GM19397 (cell line): Measurements from ENCODE around the gene NCSTN.

Experiments used
- ATAC-seq: cut with Tn5 transposase; IDR thresholded peaks from one replicate; pipeline ENCODE4 v1.9.1; 2021; ENCODE audit warnings: mild to moderate bottlenecking, moderate library complexity; ENCODE audit not compliant: unreplicated experiment

NCSTN gene

DNA sequence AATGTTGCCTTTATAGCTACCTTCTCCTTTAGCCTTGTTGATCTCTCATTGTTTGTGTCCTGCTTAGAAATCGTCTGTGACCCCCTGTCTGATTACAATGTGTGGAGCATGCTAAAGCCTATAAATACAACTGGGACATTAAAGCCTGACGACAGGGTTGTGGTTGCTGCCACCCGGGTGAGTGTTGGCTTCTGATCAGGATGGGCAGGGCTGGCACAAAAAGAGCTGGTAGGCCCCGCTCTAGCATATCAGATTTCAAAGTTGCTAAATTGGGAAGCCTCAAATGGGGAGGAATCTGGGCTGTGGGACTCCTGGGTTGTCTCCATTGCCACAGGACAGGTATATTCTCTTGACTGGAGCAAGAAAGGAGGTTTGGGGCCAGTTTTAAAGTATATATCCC is 8.4 kb downstream of the NCSTN start:
- ATAC-seq, result no peak

DNA sequence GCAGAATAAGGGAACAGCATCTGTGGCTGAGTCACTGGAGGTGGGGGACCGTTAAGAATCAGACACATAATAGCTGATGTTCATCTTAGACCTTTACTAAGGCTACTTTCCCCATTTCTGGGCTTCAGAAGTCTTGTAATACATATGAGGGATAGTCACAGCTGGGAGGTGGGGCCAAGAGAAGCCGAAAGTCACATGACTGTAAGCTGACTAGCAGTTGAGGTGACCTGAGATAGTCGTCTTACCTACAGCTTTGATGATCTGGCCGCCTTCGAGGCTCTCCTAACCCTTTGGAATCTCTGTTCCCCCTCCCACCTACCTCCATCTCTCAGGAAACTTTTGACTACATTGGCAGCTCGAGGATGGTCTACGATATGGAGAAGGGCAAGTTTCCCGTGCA is 9.4 kb downstream of the NCSTN start:
- ATAC-seq, result no peak

DNA sequence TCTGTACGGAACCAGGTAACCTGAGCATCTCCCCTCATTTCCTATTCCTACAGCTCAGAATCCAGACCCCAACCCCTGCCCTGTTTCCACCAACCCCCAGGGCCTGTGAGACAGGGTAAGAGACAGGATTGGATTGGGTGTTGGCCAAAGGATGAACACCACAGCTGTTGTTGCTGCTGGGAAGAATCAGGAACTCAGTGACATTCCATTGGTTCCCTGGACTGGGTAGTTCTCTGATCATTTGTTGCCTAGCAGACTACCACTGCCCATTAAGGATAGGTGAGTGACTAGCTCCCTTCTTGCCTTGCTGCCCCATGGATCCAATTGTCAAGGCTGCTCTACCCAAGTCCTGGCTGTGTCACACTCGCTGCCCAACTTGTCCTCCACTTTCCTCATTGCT is 10.0 kb downstream of the NCSTN start:
- ATAC-seq, result no peak

DNA sequence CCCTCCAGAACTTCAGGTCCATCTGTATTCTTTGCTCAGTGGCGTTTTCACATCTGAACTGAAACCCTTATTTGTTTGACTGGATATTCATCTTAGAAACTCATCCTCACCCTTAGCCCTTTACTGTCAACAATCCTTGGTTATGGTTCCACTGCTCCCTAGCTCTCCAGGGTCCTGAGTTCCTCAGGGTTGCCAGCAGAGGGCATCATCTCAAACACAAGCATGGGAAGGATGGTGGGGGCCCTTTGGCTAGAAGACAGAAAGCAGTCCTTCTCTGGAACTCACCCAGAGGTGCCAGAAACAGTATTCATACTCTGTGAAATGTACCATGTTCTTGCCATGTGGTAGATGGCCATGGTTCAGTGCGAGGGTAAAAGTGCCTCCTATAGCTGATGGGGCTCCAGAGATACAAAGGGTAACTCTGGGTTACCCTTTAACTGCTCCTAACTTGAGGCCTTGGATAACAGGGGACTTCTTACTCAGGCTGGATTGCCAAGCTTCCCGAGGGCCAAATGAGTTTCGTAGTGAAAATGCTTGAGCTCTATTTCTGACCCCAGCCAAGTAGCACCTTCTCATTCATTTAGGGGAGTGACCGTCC is 11.3 kb downstream of the NCSTN start:
- ATAC-seq, result no peak

DNA sequence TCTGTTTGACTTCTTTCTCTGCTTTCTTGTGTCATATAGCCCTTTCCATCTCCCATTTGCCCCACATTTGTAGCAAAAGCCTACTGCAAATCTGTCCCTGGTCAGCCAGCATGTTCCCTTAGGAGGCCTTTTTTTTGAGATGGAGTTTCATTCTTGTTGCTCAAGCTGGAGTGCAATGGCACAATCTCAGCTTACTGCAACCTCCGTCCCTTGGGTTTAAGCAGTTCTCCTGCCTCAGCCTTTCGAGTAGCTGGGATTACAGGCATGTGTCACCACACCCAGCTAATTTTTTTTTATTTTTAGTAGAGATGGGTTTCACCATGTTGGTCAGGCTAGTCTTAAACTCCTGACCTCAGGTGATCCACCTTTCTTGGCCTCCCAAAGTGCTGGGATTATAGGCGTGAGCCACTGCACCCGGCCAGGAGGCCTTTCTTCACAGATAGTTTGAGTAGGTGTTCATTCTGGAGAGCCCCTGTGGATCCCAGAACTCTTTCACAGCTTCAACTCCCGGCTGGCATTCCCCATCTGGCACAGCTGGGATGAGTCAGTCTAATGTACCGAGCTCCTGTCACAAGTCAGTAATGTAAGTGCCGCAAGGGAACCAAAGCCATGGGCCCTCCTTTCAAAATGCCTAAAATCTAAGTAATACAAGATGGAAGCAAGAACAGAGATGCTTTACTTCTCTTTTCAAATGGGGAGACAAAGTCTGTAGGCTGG is 14.3 kb downstream of the NCSTN start:
- no peak for ATAC-seq

DNA sequence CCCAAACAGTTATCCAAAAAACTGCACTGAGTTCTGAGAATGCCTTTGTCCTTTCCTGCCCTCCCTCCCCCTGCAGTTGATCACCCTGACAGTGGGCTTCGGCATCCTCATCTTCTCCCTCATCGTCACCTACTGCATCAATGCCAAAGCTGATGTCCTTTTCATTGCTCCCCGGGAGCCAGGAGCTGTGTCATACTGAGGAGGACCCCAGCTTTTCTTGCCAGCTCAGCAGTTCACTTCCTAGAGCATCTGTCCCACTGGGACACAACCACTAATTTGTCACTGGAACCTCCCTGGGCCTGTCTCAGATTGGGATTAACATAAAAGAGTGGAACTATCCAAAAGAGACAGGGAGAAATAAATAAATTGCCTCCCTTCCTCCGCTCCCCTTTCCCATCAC is 14.9 kb downstream of the NCSTN start:
- no peak for ATAC-seq

DNA sequence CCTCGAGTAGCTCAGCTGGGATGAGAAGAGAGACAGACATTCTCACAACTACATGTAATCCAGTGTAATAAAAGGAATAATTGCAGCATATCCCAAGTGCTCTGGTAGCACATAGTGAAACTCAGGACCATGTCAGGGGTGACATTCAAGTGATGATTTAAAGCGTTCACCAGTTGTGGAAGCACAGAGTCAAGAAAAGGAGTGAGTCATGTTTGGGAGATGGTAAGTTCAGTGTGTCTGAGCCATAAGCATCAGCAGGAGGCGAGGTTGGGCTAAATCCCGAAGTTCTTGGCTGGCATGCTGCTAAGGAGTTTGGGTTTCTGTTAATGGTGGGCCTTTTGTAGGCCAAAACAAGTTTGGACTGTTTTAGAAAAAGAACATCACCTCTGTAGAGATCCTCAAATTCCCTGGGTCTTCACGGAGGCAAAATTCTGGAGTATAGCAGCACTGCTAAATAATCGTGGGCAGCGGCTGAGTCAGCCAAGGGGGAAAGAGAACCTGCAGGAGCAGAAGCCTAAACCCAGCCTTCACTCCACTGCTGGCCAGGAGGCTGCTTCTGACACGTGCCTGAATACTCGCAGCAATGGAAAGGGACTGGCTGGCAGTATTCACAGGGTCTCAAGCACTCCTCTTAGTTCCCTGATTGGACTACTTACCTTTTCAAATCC is 16.5 kb downstream of the NCSTN start:
- no peak for ATAC-seq

DNA sequence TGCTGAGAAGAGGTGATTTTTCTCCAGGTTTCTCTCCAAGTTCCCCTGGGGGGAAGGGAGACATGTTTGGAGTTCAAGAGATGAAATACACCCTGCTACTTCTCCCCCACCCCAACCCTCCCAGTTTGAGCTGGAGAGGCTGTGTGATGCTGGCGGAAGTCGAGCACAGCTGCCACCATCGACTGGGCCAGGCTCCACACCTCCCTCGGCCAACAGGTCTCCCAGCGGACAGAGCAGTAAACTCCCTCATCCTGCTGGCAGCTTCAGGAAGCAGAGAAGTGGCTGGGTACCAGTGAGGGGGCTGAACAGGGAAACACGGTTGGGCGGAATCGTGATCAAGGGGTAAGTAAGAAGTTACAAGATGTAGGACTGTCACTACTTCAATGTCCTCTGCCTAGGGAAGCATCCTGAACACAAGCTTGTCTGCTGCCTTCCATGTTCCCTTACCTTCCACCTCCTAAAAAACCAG is 17.1 kb downstream of the NCSTN start:
- ATAC-seq, result no peak

DNA sequence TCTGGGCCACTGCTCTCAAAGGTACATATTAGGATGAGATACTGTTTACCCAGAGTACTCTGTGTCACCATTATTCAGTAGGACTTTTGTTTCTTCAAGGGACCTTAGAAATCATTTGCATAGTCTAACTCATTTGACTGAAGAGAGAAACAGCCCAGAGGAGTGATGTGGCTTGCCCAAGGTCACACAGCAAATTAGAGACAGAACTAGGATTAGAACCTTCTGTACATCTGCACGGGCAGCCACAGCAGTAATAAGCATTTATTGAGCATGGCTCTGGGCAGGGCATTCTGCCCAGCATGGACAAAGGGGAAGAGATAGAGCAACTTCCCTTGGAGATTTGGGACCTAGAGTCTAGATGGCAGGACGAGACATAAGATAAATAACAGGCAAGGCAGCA is 18.0 kb downstream of the NCSTN start:
- ATAC-seq, result no peak

DNA sequence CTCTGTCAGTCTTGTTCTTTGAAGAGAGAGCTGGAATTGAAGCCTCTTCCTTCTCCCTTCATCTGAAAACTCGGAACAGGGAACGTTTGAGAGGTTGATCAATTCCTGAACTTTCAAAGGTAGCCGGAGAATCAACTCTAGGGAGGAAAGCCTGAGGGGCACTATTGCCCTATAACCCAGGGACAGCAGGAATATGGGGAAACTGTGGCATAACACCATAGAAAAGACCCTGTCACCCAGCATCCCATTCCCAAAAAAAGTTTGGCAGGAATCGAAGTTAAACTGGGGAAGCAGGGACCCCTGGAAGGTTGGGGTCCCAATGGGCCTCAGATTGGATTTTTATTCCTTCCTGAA is 18.6 kb downstream of the NCSTN start:
- no peak for ATAC-seq

DNA sequence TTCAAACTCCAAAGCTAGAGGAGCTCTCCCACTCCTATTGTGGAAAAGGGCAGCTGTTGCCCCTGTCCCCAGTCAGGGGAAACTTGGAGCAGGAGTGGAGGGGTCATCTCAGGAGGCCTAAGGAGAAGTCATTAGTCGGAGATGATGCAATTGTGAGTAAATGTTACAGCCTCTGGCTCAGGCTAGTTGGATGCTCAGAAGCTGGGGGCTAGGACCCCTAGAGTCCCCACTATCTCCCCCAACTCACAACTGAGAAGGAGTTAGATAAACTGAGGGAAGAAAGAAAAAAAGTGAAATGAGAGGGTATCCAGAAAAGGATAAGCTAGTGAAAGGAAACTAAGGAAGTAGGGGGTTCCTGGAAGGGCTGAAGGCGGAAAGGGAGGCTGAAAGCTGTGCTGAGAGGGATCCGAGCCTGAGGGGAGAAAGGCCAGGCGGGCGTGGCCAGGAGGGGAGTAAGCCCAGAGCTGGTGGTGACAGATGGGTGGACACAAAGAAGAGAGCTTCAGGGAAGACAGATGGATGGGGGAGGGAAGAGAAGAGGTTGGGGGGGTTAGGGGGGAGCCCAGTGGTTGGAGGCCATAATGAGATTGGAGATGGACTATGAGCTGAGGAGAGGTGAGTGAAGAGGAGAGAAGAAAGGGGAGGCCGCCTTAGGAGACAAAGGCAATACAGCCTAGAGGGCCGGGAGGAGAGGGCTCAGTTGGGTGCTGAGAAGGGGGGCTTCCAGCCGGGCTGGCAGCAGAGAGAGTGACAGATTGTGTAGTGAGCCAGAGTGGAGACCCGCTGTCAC is 19.2 kb downstream of the NCSTN start:
- no peak for ATAC-seq

DNA sequence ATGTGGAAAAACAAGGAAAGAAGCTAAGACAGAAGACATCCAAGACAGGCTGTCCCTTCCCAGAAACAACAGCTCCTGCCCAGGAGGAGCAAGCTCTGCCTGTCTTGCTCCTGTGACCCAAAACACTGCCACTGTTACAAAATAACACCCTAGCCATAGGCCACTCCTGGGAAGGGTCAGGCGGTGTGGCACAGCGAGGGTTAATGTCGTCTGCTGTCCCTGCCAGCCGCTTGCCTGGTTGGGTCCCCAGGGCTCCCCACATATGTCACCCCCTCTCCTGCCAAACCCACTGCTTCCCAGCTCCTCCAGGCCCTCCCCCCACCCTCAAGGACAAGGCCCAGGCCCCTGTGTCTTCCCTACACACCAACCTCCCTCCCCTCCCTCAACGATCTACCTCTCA is 19.8 kb downstream of the NCSTN start:
- ATAC-seq, result no peak

DNA sequence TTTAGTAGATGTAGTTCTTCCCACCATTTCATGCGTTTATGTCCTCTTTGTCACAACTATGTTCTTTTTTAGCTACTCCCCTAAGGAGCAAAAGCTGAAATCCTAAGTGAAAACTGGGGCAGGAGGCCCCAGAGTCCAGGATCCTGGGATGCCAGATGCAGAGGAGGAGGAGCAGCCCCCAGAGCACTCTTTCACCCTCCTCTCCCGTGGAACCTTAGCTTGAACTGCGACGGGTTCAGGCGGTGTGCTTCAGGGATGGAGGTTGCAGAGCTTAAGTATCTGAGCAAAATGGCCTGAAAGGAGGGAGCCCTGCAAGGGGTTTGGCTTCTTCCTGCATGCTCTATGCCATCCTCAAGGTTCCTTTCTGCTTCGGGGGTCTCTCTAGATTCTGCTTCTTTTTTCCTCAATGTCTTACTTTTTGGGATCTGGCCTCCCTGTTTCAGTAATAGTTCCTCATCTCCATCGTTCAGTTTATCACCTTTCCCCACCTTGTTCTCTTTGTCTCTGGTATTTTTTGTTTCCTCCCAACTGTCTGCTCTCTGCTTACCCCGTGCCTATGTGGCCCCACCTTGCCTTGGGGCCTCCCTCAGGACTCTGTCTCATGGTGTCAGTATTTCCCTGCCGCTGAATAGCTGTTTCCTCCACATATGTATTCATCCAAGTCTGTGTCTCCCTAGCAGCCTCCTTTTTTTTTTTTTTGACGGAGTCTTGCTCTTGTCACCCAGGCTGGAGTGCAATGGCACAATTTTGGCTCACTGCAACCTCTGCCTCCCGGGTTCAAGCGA is 21.0 kb downstream of the NCSTN start:
- ATAC-seq, result no peak

DNA sequence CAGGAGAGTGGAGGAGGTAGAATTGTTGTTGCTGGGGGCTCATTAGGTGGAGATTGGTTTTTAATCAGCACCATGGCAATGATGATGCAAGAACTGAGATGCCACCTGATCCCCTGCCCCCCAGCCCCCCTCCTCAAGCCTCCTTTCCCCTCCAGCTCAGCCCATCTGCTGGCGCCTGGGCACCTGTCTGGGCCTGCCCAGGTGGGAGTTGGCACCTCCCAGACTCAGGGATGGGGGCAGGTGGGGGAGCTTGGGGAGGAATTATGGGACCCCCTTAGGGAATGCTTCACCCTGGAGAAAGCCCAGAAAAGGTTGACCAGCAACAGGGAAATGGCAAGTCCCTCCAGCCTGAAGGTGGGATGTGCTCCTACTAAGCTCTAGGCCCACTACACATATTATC is 22.1 kb downstream of the NCSTN start:
- no peak for ATAC-seq

DNA sequence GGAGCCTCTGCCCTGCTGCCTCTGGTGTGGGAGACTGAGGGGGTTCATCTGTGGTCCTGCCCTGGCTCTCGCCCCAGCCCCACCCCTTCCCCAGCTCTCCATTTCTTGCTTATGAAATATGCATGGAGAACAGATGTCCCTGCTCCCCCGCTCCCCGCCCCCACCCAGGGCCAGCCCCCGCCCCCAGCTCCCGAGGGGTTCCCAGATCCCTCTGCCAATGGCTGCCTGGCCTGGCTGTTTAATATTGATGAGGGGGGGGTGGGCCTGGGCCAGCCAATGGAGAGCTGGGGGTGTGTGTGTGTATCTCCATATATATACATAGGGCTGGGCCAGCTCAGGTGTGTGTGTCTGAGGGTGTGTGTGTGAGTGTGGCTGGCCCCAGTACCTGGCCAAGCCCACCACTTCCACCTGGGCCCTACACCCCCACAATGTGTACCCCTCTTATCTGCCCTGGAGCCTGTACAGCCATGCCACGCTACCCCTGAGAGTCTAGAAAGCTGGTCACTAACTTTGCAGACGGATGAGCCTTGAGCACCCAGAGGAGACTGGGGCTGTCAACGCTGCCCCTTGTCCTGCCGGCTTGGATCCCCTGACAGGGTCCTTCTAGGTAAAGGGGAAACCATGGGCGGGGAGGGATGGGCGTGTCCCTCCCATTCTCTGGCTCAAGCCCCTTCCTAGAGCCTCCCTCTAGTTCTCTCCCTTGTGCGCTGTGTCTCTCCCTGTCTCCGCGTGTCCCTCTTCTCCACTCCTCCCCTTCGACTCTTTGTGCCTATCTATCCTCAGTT is 23.7 kb downstream of the NCSTN start, which contains the start of gene NHLH1:
Gene NHLH1 (plus strand): TSS at position 341 of the 785 bp plus-strand sequence. CDS start 3,661 bp downstream, outside the sequence.
- ATAC-seq, result no peak

DNA sequence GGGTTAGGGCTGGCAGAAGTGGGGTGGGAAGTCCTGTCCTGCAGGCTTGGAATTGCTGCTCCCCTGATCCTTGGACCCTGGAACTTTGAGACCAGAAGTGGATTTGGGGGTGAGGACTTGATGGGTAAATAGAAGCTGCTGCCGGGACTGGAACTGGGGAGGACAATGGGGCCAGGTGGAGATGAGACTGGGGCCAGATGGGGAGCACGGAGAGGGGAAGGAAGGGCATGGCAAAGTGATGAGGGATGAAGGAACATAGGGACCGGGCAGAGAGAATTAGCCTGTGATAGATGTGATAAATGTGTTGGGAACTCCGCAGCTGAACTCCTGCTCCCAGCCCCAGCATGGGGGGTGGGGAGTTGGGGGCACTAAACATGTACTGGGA is 24.3 kb downstream of the NCSTN start:
- ATAC-seq, result no peak

DNA sequence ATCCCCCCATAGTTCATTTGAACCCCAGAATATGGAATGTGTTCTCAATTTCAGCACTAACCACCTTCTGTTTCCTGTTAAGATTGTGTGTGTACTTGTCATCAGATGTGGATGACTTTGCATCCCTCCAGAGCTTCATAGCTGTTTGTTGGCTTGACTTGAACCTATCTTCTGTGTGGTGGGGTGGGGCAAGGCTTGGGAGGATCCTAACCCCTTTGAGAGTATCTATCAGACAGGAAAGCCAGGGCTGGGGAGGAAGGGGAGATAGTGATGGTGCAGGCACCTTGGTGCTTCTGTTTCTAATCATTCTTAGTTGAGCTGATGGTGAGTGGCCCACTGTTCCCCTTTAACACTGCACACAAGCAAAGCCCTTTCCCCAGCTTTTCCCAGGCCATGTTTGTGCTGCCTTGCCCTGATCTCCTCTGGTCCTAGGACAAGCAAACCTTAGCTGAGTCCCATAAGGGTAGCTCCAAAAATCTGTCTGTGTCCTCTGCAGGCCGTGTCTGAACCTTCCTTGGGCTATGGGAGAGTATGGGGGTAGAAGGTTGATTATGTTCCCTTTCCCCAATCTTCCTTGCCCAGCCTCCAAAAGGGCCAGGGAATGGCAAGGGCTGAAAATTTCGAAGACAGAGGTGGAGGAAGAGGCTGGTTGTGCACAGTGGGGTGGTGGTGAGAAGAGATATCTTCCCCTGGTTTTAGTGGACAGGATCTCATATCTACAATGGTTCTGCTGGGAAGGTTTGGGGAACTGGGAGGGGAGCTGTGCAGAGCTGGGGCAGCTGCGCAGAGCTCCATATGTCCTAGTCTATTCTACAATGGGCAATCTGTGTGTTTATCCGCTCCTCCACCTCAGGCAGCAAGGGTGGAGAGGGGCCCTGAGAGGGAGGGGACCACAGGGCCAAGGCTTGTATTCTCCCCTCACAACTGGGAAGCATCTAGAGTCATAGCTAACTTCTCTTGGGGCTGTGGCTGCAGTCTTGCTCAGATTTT is 25.0 kb downstream of the NCSTN start:
- ATAC-seq, result no peak

DNA sequence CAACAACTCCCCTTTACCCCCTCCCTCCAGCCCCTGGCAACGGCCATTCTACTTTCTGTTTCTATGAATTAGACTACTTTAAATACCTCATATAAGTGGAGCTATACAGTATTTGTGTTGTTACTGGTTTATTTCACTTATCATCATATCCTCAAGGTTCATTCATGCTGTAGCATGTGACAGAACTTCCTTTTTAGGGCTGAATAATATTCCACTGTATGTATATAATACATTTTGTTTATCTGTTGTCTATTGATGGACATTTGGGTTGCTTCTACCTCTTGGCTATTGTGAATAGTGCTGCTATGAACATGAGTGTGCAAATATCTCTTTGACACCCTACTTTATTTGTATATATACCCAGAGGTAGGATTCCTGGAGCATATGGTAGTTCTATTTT is 25.9 kb downstream of the NCSTN start:
- no peak for ATAC-seq
